ENCODE results near the gene TIGD6.

GRCh38 chr5:149959406-149960236 lies 40.8 kb downstream of the TIGD6 start:
- TF ChIP-seq, protein P1, sequence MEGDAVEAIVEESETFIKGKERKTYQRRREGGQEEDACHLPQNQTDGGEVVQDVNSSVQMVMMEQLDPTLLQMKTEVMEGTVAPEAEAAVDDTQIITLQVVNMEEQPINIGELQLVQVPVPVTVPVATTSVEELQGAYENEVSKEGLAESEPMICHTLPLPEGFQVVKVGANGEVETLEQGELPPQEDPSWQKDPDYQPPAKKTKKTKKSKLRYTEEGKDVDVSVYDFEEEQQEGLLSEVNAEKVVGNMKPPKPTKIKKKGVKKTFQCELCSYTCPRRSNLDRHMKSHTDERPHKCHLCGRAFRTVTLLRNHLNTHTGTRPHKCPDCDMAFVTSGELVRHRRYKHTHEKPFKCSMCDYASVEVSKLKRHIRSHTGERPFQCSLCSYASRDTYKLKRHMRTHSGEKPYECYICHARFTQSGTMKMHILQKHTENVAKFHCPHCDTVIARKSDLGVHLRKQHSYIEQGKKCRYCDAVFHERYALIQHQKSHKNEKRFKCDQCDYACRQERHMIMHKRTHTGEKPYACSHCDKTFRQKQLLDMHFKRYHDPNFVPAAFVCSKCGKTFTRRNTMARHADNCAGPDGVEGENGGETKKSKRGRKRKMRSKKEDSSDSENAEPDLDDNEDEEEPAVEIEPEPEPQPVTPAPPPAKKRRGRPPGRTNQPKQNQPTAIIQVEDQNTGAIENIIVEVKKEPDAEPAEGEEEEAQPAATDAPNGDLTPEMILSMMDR (IDR thresholded peaks at IDR 0.05; ENCODE audit: low read length) = peak; percentile 95
- TF ChIP-seq EZH2 (IDR thresholded peaks at IDR 0.05; ENCODE audit: borderline replicate concordance, low read length) = no peak
